Hepatocyte (in vitro differentiated cells): Measurements from ENCODE around the gene FAM184A.

ENCODE experiments used
- CTCF ChIP-seq: fragments of 200-600 bp; sonication (generic); IDR thresholded peaks from 2 replicates; pipeline ENCODE4 v1.5.1; 2016; ENCODE audit warnings: antibody characterized with exemption, mild to moderate bottlenecking; ENCODE audit not compliant: poor library complexity
- EZH2phosphoT487 ChIP-seq: fragments of 200-600 bp; sonication (generic); IDR thresholded peaks from one replicate; pipeline ENCODE4 v1.6.1; 2018; ENCODE audit warnings: antibody characterized with exemption, mild to moderate bottlenecking, low read depth, moderate library complexity; ENCODE audit not compliant: unreplicated experiment, severe bottlenecking

- TF ChIP-seq CTCF, result no peak
- TF ChIP-seq EZH2phosphoT487, result no peak
These were observed 1.1 kb downstream of the FAM184A start for GRCh38 chr6:119077391-119077642.
